OCI-LY1 (cell line): Measurements from ENCODE around the gene ROBO1.

Experiments
- H2AFZ ChIP-seq: fragments of 200-600 bp; sonication (generic), shearing (Covaris generic); 2 replicates; pipeline ENCODE4 v1.6.0; 2014; ENCODE audit warnings: antibody characterized with exemption, mild to moderate bottlenecking, low read length
- H3F3A ChIP-seq: fragments of 200-600 bp; sonication (generic), shearing (Covaris generic); 2 replicates; pipeline ENCODE4 v1.6.0; 2014; ENCODE audit warnings: mild to moderate bottlenecking, antibody characterized with exemption, low read length, moderate library complexity; ENCODE audit not compliant: insufficient read depth
- H3K27ac ChIP-seq: fragments of 200-600 bp; sonication (generic); 2 replicates; pipeline ENCODE4 v1.5.1; 2014; ENCODE audit warnings: low read length, mixed run types, mild to moderate bottlenecking, low read depth; ENCODE audit not compliant: poor library complexity, severe bottlenecking
- H3K27me3 ChIP-seq: fragments of 200-600 bp; sonication (generic); 2 replicates; pipeline ENCODE4 v1.6.0; 2014; ENCODE audit warnings: antibody characterized with exemption, mild to moderate bottlenecking, low read length, moderate library complexity; ENCODE audit not compliant: insufficient read depth
- H3K36me3 ChIP-seq: fragments of 200-600 bp; sonication (generic); 2 replicates; pipeline ENCODE4 v1.6.1; 2014; ENCODE audit warnings: mild to moderate bottlenecking, antibody characterized with exemption, low read length, moderate library complexity, mixed read lengths; ENCODE audit not compliant: insufficient read depth
- H3K4me1 ChIP-seq: fragments of 200-600 bp; sonication (generic); 2 replicates; pipeline ENCODE4 v1.5.1; 2014; ENCODE audit warnings: mild to moderate bottlenecking, low read length, moderate library complexity; ENCODE audit not compliant: insufficient read depth, severe bottlenecking
- H3K4me2 ChIP-seq: fragments of 200-600 bp; sonication (generic), shearing (Covaris generic); 2 replicates; pipeline ENCODE4 v1.6.1; 2014; ENCODE audit warnings: low read length
- H3K4me3 ChIP-seq: fragments of 200-600 bp; sonication (generic); 2 replicates; pipeline ENCODE4 v1.5.1; 2014; ENCODE audit warnings: low read length, low read depth, mild to moderate bottlenecking, mixed read lengths; ENCODE audit not compliant: poor library complexity, severe bottlenecking
- H3K79me2 ChIP-seq: fragments of 200-600 bp; shearing (Covaris generic); 2 replicates; pipeline ENCODE4 v1.6.1; 2016; ENCODE audit warnings: mixed run types, low read length, mixed read lengths; ENCODE audit not compliant: insufficient read depth
- H3K9ac ChIP-seq: fragments of 200-600 bp; sonication (generic), shearing (Covaris generic); 2 replicates; pipeline ENCODE4 v1.6.1; 2014; ENCODE audit warnings: mild to moderate bottlenecking, low read length, mixed read lengths
- H3K9me2 ChIP-seq: fragments of 200-600 bp; sonication (generic), shearing (Covaris generic); 2 replicates; pipeline ENCODE4 v1.6.1; 2014; ENCODE audit warnings: low read depth, mild to moderate bottlenecking, low read length, mixed read lengths
- H3K9me3 ChIP-seq: fragments of 200-600 bp; shearing (Covaris generic); 2 replicates; pipeline ENCODE4 v1.6.1; 2014; ENCODE audit warnings: low read length, mixed read lengths
- H4K20me1 ChIP-seq: fragments of 200-600 bp; sonication (generic), shearing (Covaris generic); 2 replicates; pipeline ENCODE4 v1.6.0; 2016; ENCODE audit warnings: mild to moderate bottlenecking, low read length; ENCODE audit not compliant: insufficient read depth
- EZH2 ChIP-seq: fragments of 200-600 bp; sonication (generic), shearing (Covaris generic); IDR thresholded peaks from 2 replicates; pipeline ENCODE4 v1.8.0; 2017; ENCODE audit warnings: borderline replicate concordance, mixed run types, mild to moderate bottlenecking, antibody characterized with exemption, low read length, moderate library complexity, mixed read lengths
- TF ChIP-seq, protein P1 (sequence below): fragments of 200-600 bp; sonication (generic), shearing (Covaris generic); IDR thresholded peaks from 2 replicates; pipeline ENCODE4 v1.5.1; 2017; ENCODE audit warnings: mild to moderate bottlenecking, antibody characterized with exemption, low read length, moderate library complexity, mixed read lengths

Gene ROBO1

GRCh38 chr3:79639855-79640254, 127.9 kb downstream of the ROBO1 start:
- H3K4me3 ChIP-seq, result no peak overlapping the region
- H3K27ac ChIP-seq, result no peak overlapping the region
- H3K9ac ChIP-seq, result no peak overlapping the region
- H4K20me1 ChIP-seq, result no peaks in the 10 kb centered on the region
- H3K9me3 ChIP-seq, result no peaks in the 10 kb centered on the region
- no peak for TF ChIP-seq EZH2
- TF ChIP-seq, protein P1, sequence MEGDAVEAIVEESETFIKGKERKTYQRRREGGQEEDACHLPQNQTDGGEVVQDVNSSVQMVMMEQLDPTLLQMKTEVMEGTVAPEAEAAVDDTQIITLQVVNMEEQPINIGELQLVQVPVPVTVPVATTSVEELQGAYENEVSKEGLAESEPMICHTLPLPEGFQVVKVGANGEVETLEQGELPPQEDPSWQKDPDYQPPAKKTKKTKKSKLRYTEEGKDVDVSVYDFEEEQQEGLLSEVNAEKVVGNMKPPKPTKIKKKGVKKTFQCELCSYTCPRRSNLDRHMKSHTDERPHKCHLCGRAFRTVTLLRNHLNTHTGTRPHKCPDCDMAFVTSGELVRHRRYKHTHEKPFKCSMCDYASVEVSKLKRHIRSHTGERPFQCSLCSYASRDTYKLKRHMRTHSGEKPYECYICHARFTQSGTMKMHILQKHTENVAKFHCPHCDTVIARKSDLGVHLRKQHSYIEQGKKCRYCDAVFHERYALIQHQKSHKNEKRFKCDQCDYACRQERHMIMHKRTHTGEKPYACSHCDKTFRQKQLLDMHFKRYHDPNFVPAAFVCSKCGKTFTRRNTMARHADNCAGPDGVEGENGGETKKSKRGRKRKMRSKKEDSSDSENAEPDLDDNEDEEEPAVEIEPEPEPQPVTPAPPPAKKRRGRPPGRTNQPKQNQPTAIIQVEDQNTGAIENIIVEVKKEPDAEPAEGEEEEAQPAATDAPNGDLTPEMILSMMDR, result no peak
- H3K9me2 ChIP-seq, result no peaks in the 10 kb centered on the region
- H3K79me2 ChIP-seq, result no peaks in the 10 kb centered on the region
- no peak overlapping the region for H2AFZ ChIP-seq
- no peaks in the 10 kb centered on the region for H3K27me3 ChIP-seq
- H3K36me3 ChIP-seq, result no peaks in the 10 kb centered on the region
- no peaks in the 10 kb centered on the region for H3K4me1 ChIP-seq
- no peaks in the 10 kb centered on the region for H3F3A ChIP-seq
- H3K4me2 ChIP-seq, result no peak overlapping the region

- Histone ChIP-seq H3K4me2 (no peak overlapping the region), H4K20me1 (no peaks in the 10 kb centered on the region), H3K9ac (no peak overlapping the region), H2AFZ (no peak overlapping the region), H3F3A (no peaks in the 10 kb centered on the region), H3K4me3 (no peak overlapping the region), H3K27ac (no peak overlapping the region), H3K4me1 (no peaks in the 10 kb centered on the region), H3K79me2 (no peaks in the 10 kb centered on the region), H3K9me2 (no peaks in the 10 kb centered on the region), H3K36me3 (no peaks in the 10 kb centered on the region), H3K27me3 (no peaks in the 10 kb centered on the region), H3K9me3 (no peaks in the 10 kb centered on the region)
- TF ChIP-seq, protein P1, result no peak
- no peak for TF ChIP-seq EZH2
These were observed 131.4 kb downstream of the ROBO1 start for GRCh38 chr3:79636372-79636771.

DNA sequence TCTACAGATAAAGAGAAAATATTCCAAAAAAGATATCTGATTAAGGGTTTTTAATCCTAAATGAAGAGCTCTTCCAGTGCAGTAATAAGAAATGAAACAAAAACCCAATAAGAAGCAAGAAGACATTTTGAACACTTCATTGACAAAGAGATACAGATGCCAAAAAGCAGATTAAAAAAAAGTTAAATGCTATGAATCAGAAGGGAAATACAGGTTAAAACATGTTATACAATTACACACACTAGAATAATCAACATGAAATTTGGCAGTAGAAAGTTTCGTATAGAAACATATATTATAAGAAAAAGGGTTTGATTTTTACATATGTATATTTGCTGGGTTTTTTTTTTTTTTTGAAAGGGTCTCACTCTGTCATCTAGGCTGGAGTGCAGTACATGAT, 135.0 kb downstream of the ROBO1 start:
- Histone ChIP-seq H3K9ac (no peak overlapping the region), H3K9me3 (no peaks in the 10 kb centered on the region), H3K27me3 (no peaks in the 10 kb centered on the region), H3K36me3 (no peaks in the 10 kb centered on the region), H3K27ac (no peak overlapping the region), H3K4me3 (no peak overlapping the region), H3K4me1 (no peaks in the 10 kb centered on the region), H3K9me2 (no peaks in the 10 kb centered on the region), H3F3A (no peaks in the 10 kb centered on the region), H2AFZ (no peak overlapping the region), H3K79me2 (no peaks in the 10 kb centered on the region), H4K20me1 (no peaks in the 10 kb centered on the region), H3K4me2 (no peak overlapping the region)
- TF ChIP-seq EZH2, result no peak
- TF ChIP-seq, protein P1, result no peak
